ENCODE results near the gene PKMYT1. TPM values are rescaled to one million over a fixed set of nuclear protein-coding genes. Genes with fewer than 3 reads are reported as not detected.

PKMYT1 gene
- total RNA-seq, 2 experiments from 2014 or later = 123 to 134 TPM

- Mint-ChIP-seq H3K9me3 (no peaks in the 10 kb centered on the region), H3K4me1 (ENCODE audit: low read depth) (peaks cover 15% of the 10 kb centered on the region), H3K27ac (peak overlapping the region; percentile 81), H3K4me3 (peak overlapping the region; percentile 87), H3K36me3 (peaks cover 18% of the 10 kb centered on the region), H3K27me3 (no peaks in the 10 kb centered on the region)
- no peak for DNase-seq
- CTCF ChIA-PET = interaction anchor here (0.8 to 1.9 kb wide), 6 partner anchors 9 to 79 kb away, joined by 3 to 7 read pairs (median 3); no protein-coding TSS in a partner anchor
- POLR2A ChIA-PET = interaction anchor here (1.1 to 1.3 kb wide), 3 partner anchors 9 to 40 kb away, joined by 3 to 4 read pairs (median 3); no protein-coding TSS in a partner anchor
- intact Hi-C loops (cut with micrococcal nuclease) = loop anchor here (5.0 kb wide), 1 partner anchor 74 kb away; no protein-coding TSS in a partner anchor
Observed at GRCh38 chr16:2981177-2981898, 1.1 kb upstream of the PKMYT1 start.

GRCh38 chr16:2979669-2980226 is 498 bp downstream of the PKMYT1 start:
- H3K27ac Mint-ChIP-seq = peak overlapping the region; percentile 56
- DNase-seq = peak; percentile 52
- CTCF ChIA-PET = interaction anchor here (1.6 to 2.0 kb wide), 3 partner anchors 10 to 48 kb away, joined by 7 to 11 read pairs (median 7); partner anchors contain the start of gene PAQR4
- intact Hi-C loops (cut with micrococcal nuclease) = loop anchor here (1.0 to 5.0 kb wide), 2 partner anchors 10 to 72 kb away; partner anchors contain the start of gene PAQR4
- H3K4me3 Mint-ChIP-seq = peak overlapping the region; percentile 87
- peaks cover 27% of the 10 kb centered on the region for H3K36me3 Mint-ChIP-seq
- H3K4me1 Mint-ChIP-seq (ENCODE audit: low read depth) = peaks cover 15% of the 10 kb centered on the region
- no peaks in the 10 kb centered on the region for H3K9me3 Mint-ChIP-seq
- POLR2A ChIA-PET = interaction anchor here (0.7 to 1.7 kb wide), 2 partner anchors 8 to 10 kb away, joined by 3 to 14 read pairs; partner anchors contain the start of gene PAQR4
- no peaks in the 10 kb centered on the region for H3K27me3 Mint-ChIP-seq

GRCh38 chr16:2977440-2977839 is 2.8 kb downstream of the PKMYT1 start:
- no peak overlapping the region for H3K4me3 Mint-ChIP-seq
- no peaks in the 10 kb centered on the region for H3K9me3 Mint-ChIP-seq
- no peak for DNase-seq
- intact Hi-C loops (cut with micrococcal nuclease) = no loop called here
- H3K36me3 Mint-ChIP-seq = peaks cover 35% of the 10 kb centered on the region
- POLR2A ChIA-PET = no interaction called here
- H3K27me3 Mint-ChIP-seq = no peaks in the 10 kb centered on the region
- H3K4me1 Mint-ChIP-seq (ENCODE audit: low read depth) = peaks cover 11% of the 10 kb centered on the region
- H3K27ac Mint-ChIP-seq = no peak overlapping the region
- CTCF ChIA-PET = interaction anchor here (1.4 to 2.0 kb wide), 2 partner anchors 8 to 14 kb away, joined by 4 to 11 read pairs; partner anchors contain the start of genes KREMEN2 and PAQR4

- Mint-ChIP-seq H3K36me3 (peaks cover 41% of the 10 kb centered on the region), H3K27ac (no peak overlapping the region), H3K4me1 (ENCODE audit: low read depth) (peaks cover 15% of the 10 kb centered on the region), H3K9me3 (no peaks in the 10 kb centered on the region), H3K4me3 (no peak overlapping the region), H3K27me3 (no peaks in the 10 kb centered on the region)
- ChIA-PET CTCF (no interaction called here), POLR2A (no interaction called here)
- no peak for DNase-seq
- intact Hi-C loops (cut with micrococcal nuclease) = no loop called here
Observed at GRCh38 chr16:2976673-2977072, 3.6 kb downstream of the PKMYT1 start.

- CTCF ChIA-PET = no interaction called here
- POLR2A ChIA-PET = no interaction called here
- Mint-ChIP-seq H3K27ac (no peak overlapping the region), H3K4me1 (ENCODE audit: low read depth) (peaks cover 15% of the 10 kb centered on the region), H3K36me3 (peaks cover 42% of the 10 kb centered on the region), H3K9me3 (no peaks in the 10 kb centered on the region), H3K27me3 (no peaks in the 10 kb centered on the region), H3K4me3 (no peak overlapping the region)
- no peak for DNase-seq
- intact Hi-C loops (cut with micrococcal nuclease) = no loop called here
Observed at GRCh38 chr16:2976201-2976600, 4.0 kb downstream of the PKMYT1 start.

GRCh38 chr16:2975161-2975795 is 5.0 kb downstream of the PKMYT1 start:
- CTCF ChIA-PET = interaction anchor here (1.0 kb wide), 1 partner anchor 53 kb away, joined by 3 read pairs; no protein-coding TSS in a partner anchor
- Mint-ChIP-seq H3K27ac (no peak overlapping the region), H3K9me3 (no peaks in the 10 kb centered on the region), H3K4me1 (ENCODE audit: low read depth) (peaks cover 21% of the 10 kb centered on the region), H3K27me3 (no peaks in the 10 kb centered on the region), H3K36me3 (peaks cover 49% of the 10 kb centered on the region), H3K4me3 (no peak overlapping the region)
- no peak for DNase-seq
- intact Hi-C loops (cut with micrococcal nuclease) = no loop called here
- POLR2A ChIA-PET = no interaction called here

GRCh38 chr16:2974319-2975056 is 5.8 kb downstream of the PKMYT1 start:
- intact Hi-C loops (cut with micrococcal nuclease) = no loop called here
- Mint-ChIP-seq H3K4me3 (no peak overlapping the region), H3K4me1 (ENCODE audit: low read depth) (peaks cover 18% of the 10 kb centered on the region), H3K9me3 (no peaks in the 10 kb centered on the region), H3K36me3 (peaks cover 46% of the 10 kb centered on the region), H3K27ac (no peak overlapping the region), H3K27me3 (no peaks in the 10 kb centered on the region)
- CTCF ChIA-PET = interaction anchor here (0.7 to 1.0 kb wide), 2 partner anchors 54 to 57 kb away, joined by 3 read pairs; no protein-coding TSS in a partner anchor
- DNase-seq = no peak
- POLR2A ChIA-PET = interaction anchor here (0.7 kb wide), 1 partner anchor 234 kb away, joined by 3 read pairs; no protein-coding TSS in a partner anchor

GRCh38 chr16:2973605-2974318 is 6.5 kb downstream of the PKMYT1 start:
- Mint-ChIP-seq H3K27ac (no peak overlapping the region), H3K4me1 (ENCODE audit: low read depth) (peaks cover 17% of the 10 kb centered on the region), H3K4me3 (no peak overlapping the region), H3K36me3 (peaks cover 43% of the 10 kb centered on the region), H3K27me3 (no peaks in the 10 kb centered on the region), H3K9me3 (no peaks in the 10 kb centered on the region)
- ChIA-PET CTCF (interaction anchor here (1.1 kb wide), 1 partner anchor 55 kb away, joined by 3 read pairs; no protein-coding TSS in a partner anchor), POLR2A (interaction anchor here (0.5 to 0.7 kb wide), 2 partner anchors 60 to 233 kb away, joined by 3 read pairs; no protein-coding TSS in a partner anchor)
- DNase-seq = no peak
- intact Hi-C loops (cut with micrococcal nuclease) = no loop called here

- DNase-seq = no peak
- Mint-ChIP-seq H3K4me1 (ENCODE audit: low read depth) (peaks cover 22% of the 10 kb centered on the region), H3K9me3 (no peaks in the 10 kb centered on the region), H3K27me3 (peaks cover 6% of the 10 kb centered on the region), H3K36me3 (peaks cover 40% of the 10 kb centered on the region), H3K4me3 (no peak overlapping the region), H3K27ac (no peak overlapping the region)
- intact Hi-C loops (cut with micrococcal nuclease) = no loop called here
- CTCF ChIA-PET = interaction anchor here (0.9 to 1.1 kb wide), 3 partner anchors 9 to 55 kb away, joined by 3 read pairs; no protein-coding TSS in a partner anchor
- POLR2A ChIA-PET = interaction anchor here (0.5 kb wide), 1 partner anchor 61 kb away, joined by 3 read pairs; no protein-coding TSS in a partner anchor
Observed at GRCh38 chr16:2973093-2973492, 7.2 kb downstream of the PKMYT1 start.

- Mint-ChIP-seq H3K4me3 (peak overlapping the region; percentile 18), H3K27me3 (peaks cover 9% of the 10 kb centered on the region), H3K27ac (peak overlapping the region; percentile 24), H3K9me3 (no peaks in the 10 kb centered on the region), H3K36me3 (peaks cover 35% of the 10 kb centered on the region), H3K4me1 (ENCODE audit: low read depth) (peaks cover 25% of the 10 kb centered on the region)
- ChIA-PET POLR2A (interaction anchor here (0.7 to 1.1 kb wide), 3 partner anchors 8 to 51 kb away, joined by 3 to 4 read pairs (median 3); partner anchors contain the start of gene PKMYT1), CTCF (interaction anchor here (0.7 to 1.0 kb wide), 4 partner anchors 9 to 11 kb away, joined by 3 to 4 read pairs (median 3); no protein-coding TSS in a partner anchor)
- DNase-seq = no peak
- intact Hi-C loops (cut with micrococcal nuclease) = loop anchor here (2.0 kb wide), 1 partner anchor 49 kb away; the partner anchor contains the start of gene TNFRSF12A
Observed at GRCh38 chr16:2971985-2972784, 8.1 kb downstream of the PKMYT1 start.

All from activated CD4-positive, alpha-beta memory T cell treated with anti-CD3 and anti-CD28 coated beads for 36 hours (primary cell).